ENCODE measurements around the gene SCN8A.
"Not testable (repeated sequence)": the region's sequence is repeated elsewhere in the genome, so short reads cannot be mapped to it uniquely, and the experiment has no call there.

SCN8A gene

GRCh38 chr12:51598156-51598555 lies 7.1 kb downstream of the SCN8A start:
- no peak for TF ChIP-seq CTCF (IDR thresholded peaks at IDR 0.05)
- no peak for DNase-seq (ENCODE audit: low spot score)
- Histone ChIP-seq H3K27ac (no peak overlapping the region), H3K4me3 (no peak overlapping the region)

- no peak overlapping the region for H3K4me3 ChIP-seq
- no peak for DNase-seq (ENCODE audit: low spot score)
- no peak overlapping the region for H3K27ac ChIP-seq
- no peak for TF ChIP-seq CTCF (IDR thresholded peaks at IDR 0.05)
These were observed 9.7 kb downstream of the SCN8A start for GRCh38 chr12:51600721-51601120.

- Histone ChIP-seq H3K4me3 (no peak overlapping the region), H3K27ac (no peak overlapping the region)
- TF ChIP-seq CTCF (IDR thresholded peaks at IDR 0.05), result no peak
- no peak for DNase-seq (ENCODE audit: low spot score)
These were observed 10.2 kb downstream of the SCN8A start for GRCh38 chr12:51601241-51601640.

- not testable (repeated sequence) for H3K27ac ChIP-seq; H3K4me3 ChIP-seq; DNase-seq (ENCODE audit: low spot score)
These were observed 14.9 kb downstream of the SCN8A start for GRCh38 chr12:51605896-51606295.

- H3K4me3 ChIP-seq; H3K27ac ChIP-seq; DNase-seq (ENCODE audit: low spot score): not testable (repeated sequence)
These were observed 16.2 kb downstream of the SCN8A start for GRCh38 chr12:51607197-51607596.

- no peak overlapping the region for H3K4me3 ChIP-seq
- DNase-seq (ENCODE audit: low spot score), result no peak
- no peak for TF ChIP-seq CTCF (IDR thresholded peaks at IDR 0.05)
- H3K27ac ChIP-seq, result no peak overlapping the region
These were observed 29.4 kb downstream of the SCN8A start for GRCh38 chr12:51620448-51620847.

GRCh38 chr12:51621156-51621922 lies 30.3 kb downstream of the SCN8A start:
- no peak overlapping the region for H3K27ac ChIP-seq
- TF ChIP-seq CTCF (IDR thresholded peaks at IDR 0.05), result no peak
- DNase-seq (ENCODE audit: low spot score), result no peak
- no peak overlapping the region for H3K4me3 ChIP-seq

GRCh38 chr12:51622564-51622963 lies 31.5 kb downstream of the SCN8A start:
- Histone ChIP-seq H3K27ac (no peak overlapping the region), H3K4me3 (no peak overlapping the region)
- TF ChIP-seq CTCF (IDR thresholded peaks at IDR 0.05), result no peak
- no peak for DNase-seq (ENCODE audit: low spot score)
